ENCODE data around the gene BTK.

- TF ChIP-seq CTCF (IDR thresholded peaks at IDR 0.05; ENCODE audit: insufficient read depth, low read length, poor library complexity, severe bottlenecking) (no peak), EZH2phosphoT487 (conservative IDR thresholded peaks at IDR 0.05; ENCODE audit: low read length) (no peak)
These were observed 23.1 kb upstream of the BTK start for GRCh38 chrX:101409043-101409442.

Data from SU-DHL-6 (cell line).